GM10847 (cell line): ENCODE data around the gene HERPUD2.

Experiments
- POLR2A ChIP-seq: IDR thresholded peaks from 2 replicates; pipeline ENCODE4 v1.6.1; 2011; ENCODE audit not compliant: insufficient read length; ENCODE audit errors: extremely low read depth

Gene HERPUD2

GRCh38 chr7:35652124-35652523 lies 42.8 kb downstream of the HERPUD2 start:
- TF ChIP-seq POLR2A, result no peak

- no peak for TF ChIP-seq POLR2A
Measured at GRCh38 chr7:35650751-35651150, 44.2 kb downstream of the HERPUD2 start.

GRCh38 chr7:35649711-35650110 lies 45.2 kb downstream of the HERPUD2 start:
- TF ChIP-seq POLR2A, result no peak

GRCh38 chr7:35648367-35648766 lies 46.6 kb downstream of the HERPUD2 start:
- TF ChIP-seq POLR2A, result no peak

GRCh38 chr7:35647171-35647574 lies 47.8 kb downstream of the HERPUD2 start:
- TF ChIP-seq POLR2A, result no peak

GRCh38 chr7:35646289-35647023 lies 48.5 kb downstream of the HERPUD2 start:
- no peak for TF ChIP-seq POLR2A

DNA sequence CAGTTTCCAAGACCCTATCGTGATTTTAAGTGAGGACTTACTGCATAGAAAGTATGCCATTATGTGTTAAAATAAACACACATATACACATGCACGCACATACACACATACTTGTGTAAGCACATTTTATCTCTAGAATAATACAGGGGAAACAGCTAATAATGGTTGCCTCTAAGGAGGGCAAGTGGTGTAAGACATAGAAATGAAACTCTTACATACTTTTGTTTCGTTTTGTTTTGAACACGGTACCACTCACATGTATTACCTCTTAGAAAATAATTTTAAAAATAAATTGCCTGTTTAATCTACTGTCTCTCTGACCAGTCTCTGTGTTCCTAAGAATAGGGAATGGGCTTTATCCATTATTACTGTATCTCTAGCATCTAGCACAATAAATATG lies 49.2 kb downstream of the HERPUD2 start:
- TF ChIP-seq POLR2A, result no peak

DNA sequence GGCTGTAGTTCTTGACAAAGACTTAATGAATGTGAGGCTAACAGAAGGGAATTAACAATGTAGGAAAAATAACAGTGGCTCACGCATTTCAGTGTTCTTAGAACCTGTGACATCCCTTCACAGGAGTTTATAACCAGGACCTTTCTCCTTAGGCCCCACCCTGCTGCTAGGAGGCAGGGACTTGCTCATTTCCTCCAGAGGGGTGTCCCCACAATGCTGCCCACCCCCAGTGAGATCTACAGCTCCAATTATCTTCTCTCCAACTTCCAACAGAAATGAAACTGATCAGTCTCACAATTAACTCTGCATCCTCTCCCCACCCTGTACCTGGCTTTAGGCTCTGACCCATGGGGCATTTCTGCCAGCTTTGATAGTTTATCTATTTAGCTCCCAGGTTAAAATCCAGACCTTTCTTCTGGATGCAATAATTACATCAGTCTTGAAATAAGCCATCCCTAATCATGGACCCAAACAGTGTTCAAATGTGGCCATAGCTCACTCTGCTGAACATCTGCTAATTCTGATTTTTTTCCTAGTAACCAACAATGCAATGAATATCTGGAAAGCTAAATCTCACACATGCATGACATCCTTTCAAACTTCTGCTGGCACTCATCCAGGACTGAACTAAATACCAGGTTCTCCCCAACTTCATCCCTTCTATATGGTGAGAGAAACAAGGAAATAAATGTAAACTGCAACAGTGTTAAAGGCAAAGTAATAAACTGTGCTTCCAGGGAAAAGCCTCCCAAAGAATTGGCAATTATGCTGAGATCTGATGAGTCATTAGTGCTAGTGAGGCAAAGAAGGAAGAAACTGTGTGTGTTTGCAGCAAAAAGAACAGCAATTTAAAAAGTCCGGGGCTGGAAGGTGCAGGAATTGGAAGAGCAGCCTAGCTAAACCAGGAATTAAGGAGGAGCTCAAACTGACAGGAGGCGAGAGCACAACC lies 64.6 kb downstream of the HERPUD2 start:
- TF ChIP-seq POLR2A, result no peak

DNA sequence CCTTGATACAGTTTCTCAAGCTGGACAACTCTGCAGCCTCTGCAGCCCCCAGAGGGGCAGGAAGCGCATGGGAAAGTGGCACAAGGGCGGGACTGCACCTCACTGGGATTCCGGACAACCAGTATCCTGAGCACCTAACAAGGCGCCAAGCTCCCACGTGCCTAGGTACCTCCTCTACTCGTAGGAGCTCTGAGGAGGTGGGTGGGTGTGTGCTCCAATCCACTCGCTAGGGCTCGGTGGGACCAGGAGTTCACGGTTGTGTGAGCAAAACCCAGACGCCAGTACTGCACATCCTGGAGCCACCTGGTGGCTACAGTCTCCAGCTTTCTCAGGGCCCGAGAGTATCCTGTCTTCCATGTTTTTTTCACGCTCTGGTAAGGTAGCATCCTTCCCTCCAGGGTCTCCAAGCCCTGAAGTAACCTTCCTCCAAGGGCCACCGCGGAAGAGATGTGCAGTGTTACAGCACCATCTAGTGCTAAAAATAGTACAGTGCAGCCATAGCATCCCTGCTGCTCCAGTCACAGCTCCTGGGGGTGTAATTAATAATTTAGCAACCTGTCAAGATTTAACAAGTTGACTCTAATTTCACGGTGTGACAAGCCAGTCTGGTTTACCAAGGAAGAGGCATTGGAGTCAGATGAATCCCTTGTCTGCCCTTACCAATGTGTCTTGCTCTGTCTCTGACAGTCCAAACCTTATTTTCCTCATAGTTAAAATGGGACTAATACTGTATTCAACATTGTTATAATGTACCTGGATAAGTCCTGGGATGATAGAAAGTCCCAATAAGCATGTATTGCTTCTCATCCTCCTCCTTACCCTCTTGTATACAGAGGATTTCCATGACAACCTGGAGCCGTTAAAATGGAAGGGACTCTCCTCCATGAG lies 70.4 kb downstream of the HERPUD2 start:
- no peak for TF ChIP-seq POLR2A

- TF ChIP-seq POLR2A, result no peak
Measured at GRCh38 chr7:35623381-35623780, 71.6 kb downstream of the HERPUD2 start.

- TF ChIP-seq POLR2A, result no peak
Measured at GRCh38 chr7:35619863-35620262, 75.1 kb downstream of the HERPUD2 start.

- TF ChIP-seq POLR2A, result no peak
Measured at GRCh38 chr7:35617041-35617440, 77.9 kb downstream of the HERPUD2 start.

- TF ChIP-seq POLR2A, result no peak
Measured at GRCh38 chr7:35613150-35613549, 81.8 kb downstream of the HERPUD2 start.

DNA sequence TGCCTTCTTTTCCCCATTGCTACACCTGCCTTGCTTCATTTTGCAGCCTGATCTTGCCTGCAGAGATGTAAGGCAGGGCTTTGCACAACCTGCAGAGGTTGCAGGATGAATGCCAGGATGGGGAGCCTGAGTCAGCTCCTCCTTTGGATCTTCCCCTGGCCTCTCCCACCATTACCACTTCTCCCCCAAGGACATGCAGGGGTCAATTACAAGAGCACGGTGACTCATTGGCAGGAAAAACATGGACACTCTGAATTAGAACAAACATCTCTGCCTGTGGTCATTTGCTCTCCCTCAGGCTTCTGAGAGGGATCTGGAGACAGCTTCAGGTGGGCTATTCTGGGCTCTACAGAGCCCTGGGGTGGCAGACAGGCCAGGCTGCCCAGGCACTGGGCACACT lies 89.2 kb downstream of the HERPUD2 start:
- no peak for TF ChIP-seq POLR2A

- TF ChIP-seq POLR2A, result no peak
Measured at GRCh38 chr7:35604595-35604994, 90.3 kb downstream of the HERPUD2 start.
